ENCODE data around the gene TACR1. TPM values are rescaled to one million over a fixed set of nuclear protein-coding genes. Genes with fewer than 3 reads are reported as not detected.
A peak's percentile ranks its signal among the peaks of the same experiment; 100 is the strongest.

TACR1 gene
- total RNA-seq, 1 experiment from 2014 or later = not detected

DNA sequence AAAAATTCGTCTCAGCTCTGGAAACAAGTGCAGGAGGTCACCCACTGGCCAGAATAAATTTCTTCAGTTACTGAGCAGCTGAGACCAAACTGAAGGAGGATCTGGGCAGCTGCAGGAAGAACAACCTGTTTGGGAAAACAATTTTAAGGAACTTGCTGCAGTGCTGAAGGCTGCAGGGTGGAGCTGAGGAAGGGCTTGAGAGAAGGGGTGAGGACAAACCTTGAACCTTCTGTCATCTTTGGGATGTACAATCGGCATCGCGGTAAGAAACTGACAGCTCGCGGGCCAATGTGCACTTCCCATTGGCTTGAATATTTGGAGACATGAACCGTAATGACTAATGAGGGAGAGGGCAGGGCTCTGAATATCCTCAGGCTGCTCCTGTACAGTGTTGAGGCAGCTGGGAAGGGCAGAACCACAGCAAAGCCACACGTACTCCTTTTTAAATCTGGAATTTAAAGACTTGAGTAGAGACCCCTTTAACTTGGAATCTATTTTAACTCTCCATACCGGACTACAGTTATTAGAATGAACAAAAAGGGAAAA is 90.3 kb downstream of the TACR1 start:
- no peaks in the 10 kb centered on the region for H3K9me2 ChIP-seq (replicated peaks; ENCODE audit: low read length)
- no peak overlapping the region for H2AFZ ChIP-seq (ENCODE audit: low read length)
- H3K4me2 ChIP-seq (ENCODE audit: low read length) = no peak overlapping the region
- no peak overlapping the region for H3K27ac ChIP-seq (ENCODE audit: low read length)
- no peaks in the 10 kb centered on the region for H3K9me3 ChIP-seq (ENCODE audit: low read length)
- ATAC-seq (no peak), DNase-seq (no peak)
- H3K79me2 ChIP-seq (ENCODE audit: low read length) = no peaks in the 10 kb centered on the region
- no peak overlapping the region for H3K4me3 ChIP-seq (ENCODE audit: low read length)
- intact Hi-C loops (cut with micrococcal nuclease) = no loop called here
- POLR2A ChIA-PET (ENCODE audit: unreplicated experiment) = no interaction called here
- BruUV-seq (replicated peaks) = no TSS peak
- no peaks in the 10 kb centered on the region for H4K20me1 ChIP-seq (ENCODE audit: low read length)
- H3K27me3 ChIP-seq (ENCODE audit: low read length) = no peaks in the 10 kb centered on the region
- H3K4me1 ChIP-seq (ENCODE audit: insufficient read depth, low read length) = no peaks in the 10 kb centered on the region
- TF ChIP-seq, protein P1, sequence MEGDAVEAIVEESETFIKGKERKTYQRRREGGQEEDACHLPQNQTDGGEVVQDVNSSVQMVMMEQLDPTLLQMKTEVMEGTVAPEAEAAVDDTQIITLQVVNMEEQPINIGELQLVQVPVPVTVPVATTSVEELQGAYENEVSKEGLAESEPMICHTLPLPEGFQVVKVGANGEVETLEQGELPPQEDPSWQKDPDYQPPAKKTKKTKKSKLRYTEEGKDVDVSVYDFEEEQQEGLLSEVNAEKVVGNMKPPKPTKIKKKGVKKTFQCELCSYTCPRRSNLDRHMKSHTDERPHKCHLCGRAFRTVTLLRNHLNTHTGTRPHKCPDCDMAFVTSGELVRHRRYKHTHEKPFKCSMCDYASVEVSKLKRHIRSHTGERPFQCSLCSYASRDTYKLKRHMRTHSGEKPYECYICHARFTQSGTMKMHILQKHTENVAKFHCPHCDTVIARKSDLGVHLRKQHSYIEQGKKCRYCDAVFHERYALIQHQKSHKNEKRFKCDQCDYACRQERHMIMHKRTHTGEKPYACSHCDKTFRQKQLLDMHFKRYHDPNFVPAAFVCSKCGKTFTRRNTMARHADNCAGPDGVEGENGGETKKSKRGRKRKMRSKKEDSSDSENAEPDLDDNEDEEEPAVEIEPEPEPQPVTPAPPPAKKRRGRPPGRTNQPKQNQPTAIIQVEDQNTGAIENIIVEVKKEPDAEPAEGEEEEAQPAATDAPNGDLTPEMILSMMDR (conservative IDR thresholded peaks at IDR 0.05; ENCODE audit: low read depth, low read length) = no peak
- TF ChIP-seq EZH2 (IDR thresholded peaks at IDR 0.05; ENCODE audit: low read length, unreplicated experiment) = no peak
- no peak for TF ChIP-seq EZH2phosphoT487 (IDR thresholded peaks at IDR 0.05; ENCODE audit: borderline replicate concordance, low read length)
- no peaks in the 10 kb centered on the region for H3K36me3 ChIP-seq (ENCODE audit: low read depth, low read length)
- H3F3A ChIP-seq (ENCODE audit: low read length, unreplicated experiment) = no peaks in the 10 kb centered on the region
- CTCF ChIA-PET = no interaction called here
- no peak overlapping the region for H3K9ac ChIP-seq (ENCODE audit: low read length)

DNA sequence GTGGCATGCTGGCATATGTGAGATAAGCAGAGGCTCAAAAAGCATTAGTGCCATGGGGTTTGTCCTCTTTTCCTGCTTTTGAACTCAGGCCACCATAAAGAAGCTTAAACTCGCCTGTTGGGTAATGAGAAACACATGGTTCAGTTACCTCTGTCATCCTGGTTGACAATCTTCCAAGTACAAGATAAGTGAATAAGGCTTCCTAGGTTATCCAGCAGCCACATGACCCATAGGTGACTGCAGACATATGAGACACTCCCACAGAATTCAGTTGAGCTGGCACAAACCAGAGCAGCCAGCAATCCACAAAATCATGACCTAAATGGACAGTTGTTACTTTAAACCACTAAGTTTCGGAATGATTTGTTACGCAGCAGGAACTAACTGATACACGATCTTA is 97.3 kb downstream of the TACR1 start:
- DNase-seq (no peak), ATAC-seq (no peak)
- Histone ChIP-seq H3K36me3 (ENCODE audit: low read depth, low read length) (no peaks in the 10 kb centered on the region), H2AFZ (ENCODE audit: low read length) (no peak overlapping the region), H3K4me2 (ENCODE audit: low read length) (no peak overlapping the region), H3K79me2 (ENCODE audit: low read length) (no peaks in the 10 kb centered on the region), H3F3A (ENCODE audit: low read length, unreplicated experiment) (no peaks in the 10 kb centered on the region), H3K9me3 (ENCODE audit: low read length) (no peaks in the 10 kb centered on the region), H3K9me2 (replicated peaks; ENCODE audit: low read length) (no peaks in the 10 kb centered on the region), H4K20me1 (ENCODE audit: low read length) (no peaks in the 10 kb centered on the region), H3K27ac (ENCODE audit: low read length) (no peak overlapping the region), H3K9ac (ENCODE audit: low read length) (no peak overlapping the region), H3K27me3 (ENCODE audit: low read length) (no peaks in the 10 kb centered on the region), H3K4me3 (ENCODE audit: low read length) (no peak overlapping the region), H3K4me1 (ENCODE audit: insufficient read depth, low read length) (peaks cover 25% of the 10 kb centered on the region)
- ChIA-PET POLR2A (ENCODE audit: unreplicated experiment) (no interaction called here), CTCF (no interaction called here)
- TF ChIP-seq EZH2 (IDR thresholded peaks at IDR 0.05; ENCODE audit: low read length, unreplicated experiment) = no peak
- TF ChIP-seq, protein P1 (conservative IDR thresholded peaks at IDR 0.05; ENCODE audit: low read depth, low read length) = no peak
- no peak for TF ChIP-seq EZH2phosphoT487 (IDR thresholded peaks at IDR 0.05; ENCODE audit: borderline replicate concordance, low read length)
- no TSS peak for BruUV-seq (replicated peaks)
- intact Hi-C loops (cut with micrococcal nuclease) = no loop called here

DNA sequence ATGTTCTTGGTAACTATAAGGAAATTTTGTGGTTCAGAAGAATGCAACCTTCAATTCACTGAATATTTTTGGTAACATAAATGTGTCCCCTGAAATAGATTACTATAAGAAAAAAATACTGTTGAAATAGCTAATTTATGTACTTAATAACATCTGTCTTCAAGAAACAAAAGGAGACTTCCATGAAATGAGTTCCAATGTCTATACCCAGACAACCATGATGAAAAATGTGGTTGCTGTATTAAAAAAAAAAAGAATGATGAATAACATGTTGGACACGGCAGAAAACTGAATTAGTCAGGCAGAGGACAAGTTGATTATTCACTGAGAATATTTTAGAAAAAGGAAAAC is 98.5 kb downstream of the TACR1 start:
- no peak overlapping the region for H3K9ac ChIP-seq (ENCODE audit: low read length)
- H3K4me3 ChIP-seq (ENCODE audit: low read length) = no peak overlapping the region
- no peaks in the 10 kb centered on the region for H3K27me3 ChIP-seq (ENCODE audit: low read length)
- intact Hi-C loops (cut with micrococcal nuclease) = no loop called here
- no peaks in the 10 kb centered on the region for H3K36me3 ChIP-seq (ENCODE audit: low read depth, low read length)
- H3K4me1 ChIP-seq (ENCODE audit: insufficient read depth, low read length) = peaks cover 25% of the 10 kb centered on the region
- CTCF ChIA-PET = no interaction called here
- H3K9me3 ChIP-seq (ENCODE audit: low read length) = no peaks in the 10 kb centered on the region
- no peaks in the 10 kb centered on the region for H3K9me2 ChIP-seq (replicated peaks; ENCODE audit: low read length)
- POLR2A ChIA-PET (ENCODE audit: unreplicated experiment) = no interaction called here
- H3F3A ChIP-seq (ENCODE audit: low read length, unreplicated experiment) = no peaks in the 10 kb centered on the region
- no peak overlapping the region for H2AFZ ChIP-seq (ENCODE audit: low read length)
- no peak overlapping the region; the same call in 1 of the 2 replicates for H3K4me2 ChIP-seq (ENCODE audit: low read length)
- ATAC-seq (no peak), DNase-seq (no peak)
- TF ChIP-seq EZH2phosphoT487 (IDR thresholded peaks at IDR 0.05; ENCODE audit: borderline replicate concordance, low read length) (no peak), EZH2 (IDR thresholded peaks at IDR 0.05; ENCODE audit: low read length, unreplicated experiment) (no peak)
- TF ChIP-seq, protein P1 (conservative IDR thresholded peaks at IDR 0.05; ENCODE audit: low read depth, low read length) = no peak
- H3K79me2 ChIP-seq (ENCODE audit: low read length) = no peaks in the 10 kb centered on the region
- H3K27ac ChIP-seq (ENCODE audit: low read length) = peak overlapping the region; percentile 66
- no peaks in the 10 kb centered on the region for H4K20me1 ChIP-seq (ENCODE audit: low read length)
- no TSS peak for BruUV-seq (replicated peaks)
